ENCODE data around the gene CNGA2. TPM values are rescaled to one million over a fixed set of nuclear protein-coding genes. Genes with fewer than 3 reads are reported as not detected.

The CNGA2 gene
- total and polyA plus RNA-seq, 2 donors (not counting 3 experiments of a cell fraction or from before 2014, with no cell fraction given), result not detected

GRCh38 chrX:151765026-151765425 lies 30.5 kb downstream of the CNGA2 start:
- intact Hi-C loops (cut with micrococcal nuclease) (no loop called here), dilution Hi-C loops (cut with MboI; ENCODE audit: extremely low pct_ligation_motif_present, low sequenced_read_pairs) (no loop called here)
- H2AFZ ChIP-seq (ENCODE audit: low read depth, low read length), result no peak overlapping the region
- DNase-seq (ENCODE audit: low read depth, low spot score) (no peak), FAIRE-seq (no peak)
- no peaks in the 10 kb centered on the region for H3K79me2 ChIP-seq (ENCODE audit: control insufficient read depth, insufficient read depth, low read length)
- TF ChIP-seq JUN (IDR thresholded peaks at IDR 0.05; ENCODE audit: borderline replicate concordance, insufficient read depth, insufficient read length, low read depth) (no peak), MYC (IDR thresholded peaks at IDR 0.05; ENCODE audit: low read depth, low read length) (no peak), GATA2 (IDR thresholded peaks at IDR 0.05; ENCODE audit: insufficient read depth, insufficient read length, low read depth, low read length) (no peak), FOS (IDR thresholded peaks at IDR 0.05; ENCODE audit: borderline replicate concordance, insufficient read depth, low read length) (no peak), POLR2AphosphoS5 (IDR thresholded peaks at IDR 0.05; ENCODE audit: insufficient read depth, low read depth, low read length) (no peak), EZH2 (IDR thresholded peaks at IDR 0.05; ENCODE audit: borderline replicate concordance, low read depth, low read length, severe bottlenecking) (no peak), MAX (IDR thresholded peaks at IDR 0.05; ENCODE audit: insufficient read depth, insufficient read length) (no peak), POLR2A (IDR thresholded peaks at IDR 0.05; ENCODE audit: low read depth, low read length) (no peak), CTCF (IDR thresholded peaks at IDR 0.05; ENCODE audit: extremely low read depth in 1 of 2, insufficient read depth in 1 of 2, low read depth in 1 of 2, low read length in 2 of 2) (no peak)
- H3K4me2 ChIP-seq (ENCODE audit: insufficient read depth, low read length), result no peak overlapping the region
- H3K9ac ChIP-seq (replicated peaks; ENCODE audit: extremely low read depth, insufficient read depth, low read length), result no peak overlapping the region
- no peaks in the 10 kb centered on the region for H3K27me3 ChIP-seq (ENCODE audit: control insufficient read depth in 2 of 2, insufficient read depth in 2 of 2, low read length in 2 of 2)
- no peaks in the 10 kb centered on the region for H3K9me3 ChIP-seq (replicated peaks; ENCODE audit: control insufficient read depth, insufficient read depth, low read length)
- no peaks in the 10 kb centered on the region for H3K4me1 ChIP-seq (ENCODE audit: control insufficient read depth, extremely low read depth, insufficient read depth, low read length)
- H4K20me1 ChIP-seq (replicated peaks; ENCODE audit: control insufficient read depth, extremely low read depth, insufficient read depth, low read length), result no peaks in the 10 kb centered on the region
- no peak overlapping the region for H3K27ac ChIP-seq (ENCODE audit: insufficient read depth, low read depth, low read length)
- no peaks in the 10 kb centered on the region for H3K9me1 ChIP-seq (replicated peaks; ENCODE audit: control insufficient read depth, extremely low read depth, insufficient read depth, low read length)
- H3K4me3 ChIP-seq (replicated peaks in 1 of 3; ENCODE audit: insufficient read depth in 1 of 3, low read depth in 1 of 3, low read length in 3 of 3), result no peak overlapping the region
- ChIA-PET POLR2A (no interaction called here), CTCF (no interaction called here)
- H3K36me3 ChIP-seq (ENCODE audit: control insufficient read depth in 2 of 2, extremely low read depth in 1 of 2, insufficient read depth in 2 of 2, low read length in 2 of 2), result no peaks in the 10 kb centered on the region
- no TSS peak for BruUV-seq (replicated peaks)
